ENCODE measurements around the gene EPHB3. TPM values are rescaled to one million over a fixed set of nuclear protein-coding genes. Genes with fewer than 3 reads are reported as not detected.

The EPHB3 gene
- total and polyA plus RNA-seq, 10 of the 15 experiments (the other 5 are each of a cell fraction or from before 2014, with no cell fraction given): 0.09 TPM; not detected in 9

- TF ChIP-seq, protein P1, sequence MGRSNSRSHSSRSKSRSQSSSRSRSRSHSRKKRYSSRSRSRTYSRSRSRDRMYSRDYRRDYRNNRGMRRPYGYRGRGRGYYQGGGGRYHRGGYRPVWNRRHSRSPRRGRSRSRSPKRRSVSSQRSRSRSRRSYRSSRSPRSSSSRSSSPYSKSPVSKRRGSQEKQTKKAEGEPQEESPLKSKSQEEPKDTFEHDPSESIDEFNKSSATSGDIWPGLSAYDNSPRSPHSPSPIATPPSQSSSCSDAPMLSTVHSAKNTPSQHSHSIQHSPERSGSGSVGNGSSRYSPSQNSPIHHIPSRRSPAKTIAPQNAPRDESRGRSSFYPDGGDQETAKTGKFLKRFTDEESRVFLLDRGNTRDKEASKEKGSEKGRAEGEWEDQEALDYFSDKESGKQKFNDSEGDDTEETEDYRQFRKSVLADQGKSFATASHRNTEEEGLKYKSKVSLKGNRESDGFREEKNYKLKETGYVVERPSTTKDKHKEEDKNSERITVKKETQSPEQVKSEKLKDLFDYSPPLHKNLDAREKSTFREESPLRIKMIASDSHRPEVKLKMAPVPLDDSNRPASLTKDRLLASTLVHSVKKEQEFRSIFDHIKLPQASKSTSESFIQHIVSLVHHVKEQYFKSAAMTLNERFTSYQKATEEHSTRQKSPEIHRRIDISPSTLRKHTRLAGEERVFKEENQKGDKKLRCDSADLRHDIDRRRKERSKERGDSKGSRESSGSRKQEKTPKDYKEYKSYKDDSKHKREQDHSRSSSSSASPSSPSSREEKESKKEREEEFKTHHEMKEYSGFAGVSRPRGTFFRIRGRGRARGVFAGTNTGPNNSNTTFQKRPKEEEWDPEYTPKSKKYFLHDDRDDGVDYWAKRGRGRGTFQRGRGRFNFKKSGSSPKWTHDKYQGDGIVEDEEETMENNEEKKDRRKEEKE (IDR thresholded peaks at IDR 0.05): no peak
Observed at GRCh38 chr3:184596886-184597575, 35.4 kb downstream of the EPHB3 start (continued).

DNA sequence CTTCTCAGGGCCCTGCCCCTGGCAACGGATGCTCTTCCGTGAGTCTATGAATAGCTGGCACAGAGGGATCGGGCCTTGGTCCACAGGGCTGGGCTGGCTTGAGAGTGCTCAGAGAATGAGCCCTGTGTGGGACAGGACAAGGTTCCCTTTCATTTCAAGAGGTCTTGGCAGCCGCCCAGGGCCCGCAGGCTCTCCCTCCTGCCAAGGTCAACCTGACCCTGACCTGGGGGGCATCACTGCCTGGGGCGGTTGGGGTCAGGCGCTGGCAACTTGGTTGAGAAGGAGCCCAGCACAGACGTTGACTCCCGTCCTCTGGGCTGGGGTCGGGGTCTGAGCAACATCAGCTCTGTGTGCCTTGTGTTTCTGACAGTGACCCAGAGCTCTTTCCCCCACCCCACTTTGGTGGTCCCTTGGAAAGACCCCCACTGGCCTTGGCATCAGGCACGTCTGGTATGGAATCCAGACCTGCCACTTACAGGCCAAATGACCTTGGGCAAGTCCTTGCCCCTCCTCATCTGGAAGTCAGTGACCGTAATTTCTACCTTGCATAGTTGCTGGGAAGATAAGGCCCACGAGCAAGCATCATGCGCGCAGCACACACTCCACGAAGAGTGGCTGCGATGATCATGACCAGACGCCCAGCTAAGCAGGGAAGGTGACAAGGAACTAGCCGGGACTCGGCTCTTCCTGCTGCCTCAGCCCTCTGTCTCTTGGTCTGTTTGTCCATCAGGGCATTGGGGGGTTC is 36.4 kb downstream of the EPHB3 start:
- no peak overlapping the region for H2AFZ ChIP-seq (ENCODE audit: control insufficient read depth, low read depth, low read length)
- ChIA-PET RAD21 (ENCODE audit: unreplicated experiment) (no interaction called here), POLR2A (no interaction called here), SMC1A (ENCODE audit: uncharacterized antibody, unreplicated experiment) (no interaction called here), CTCF (no interaction called here)
- DNase-seq (ENCODE audit: low read depth, low spot score): no peak
- H3K36me3 ChIP-seq (ENCODE audit: control insufficient read depth in 2 of 2, insufficient read depth in 2 of 2, low read length in 1 of 2): no peaks in the 10 kb centered on the region
- H3K4me3 ChIP-seq: no peak overlapping the region
- H3K4me1 ChIP-seq (ENCODE audit: control insufficient read depth, insufficient read depth, low read length): no peaks in the 10 kb centered on the region
- H3K27ac ChIP-seq (ENCODE audit: control insufficient read depth, insufficient read depth): no peak overlapping the region
- no peaks in the 10 kb centered on the region for H4K20me1 ChIP-seq (ENCODE audit: control insufficient read depth, insufficient read depth)
- BruUV-seq (replicated peaks): no TSS peak
- H3K27me3 ChIP-seq (replicated peaks in 1 of 2; ENCODE audit: control insufficient read depth in 2 of 2, insufficient read depth in 2 of 2, low read length in 1 of 2): peaks cover 4 to 10% of the 10 kb centered on the region in 2 experiments
- H3K79me2 ChIP-seq (ENCODE audit: control insufficient read depth, insufficient read depth, low read length): no peaks in the 10 kb centered on the region
- no peak overlapping the region for H3K9ac ChIP-seq (ENCODE audit: control insufficient read depth, insufficient read depth, low read length)
- WGBS (ENCODE audit: insufficient coverage, insufficient replicate concordance, low lambda C conversion rate, missing lambda C conversion rate): 55% methylated on average over 20 of the region's 20 CpGs
- intact Hi-C loops (cut with micrococcal nuclease; ENCODE audit: unreplicated experiment) (no loop called here), in situ Hi-C loops (cut with MboI) (no loop called here)
- no peak for ATAC-seq
- H3K9me3 ChIP-seq (replicated peaks; ENCODE audit: control insufficient read depth, insufficient read depth, low read length): no peaks in the 10 kb centered on the region
- no peak for FAIRE-seq
- no peak overlapping the region for H3K4me2 ChIP-seq (ENCODE audit: control insufficient read depth, insufficient read depth)
- TF ChIP-seq FOXM1 (IDR thresholded peaks at IDR 0.05; ENCODE audit: low read depth, low read length) (no peak), RAD51 (IDR thresholded peaks at IDR 0.05) (no peak), RAD21 (IDR thresholded peaks at IDR 0.05; ENCODE audit: insufficient read depth, low read depth, low read length) (no peak), ELK1 (IDR thresholded peaks at IDR 0.05; ENCODE audit: low read depth, low read length) (no peak), RBBP5 (conservative IDR thresholded peaks at IDR 0.05) (no peak), SP1 (IDR thresholded peaks at IDR 0.05; ENCODE audit: low read depth, low read length) (no peak), ZZZ3 (IDR thresholded peaks at IDR 0.05; ENCODE audit: control insufficient read depth, insufficient read length, low read depth) (no peak), SMAD5 (IDR thresholded peaks at IDR 0.05; ENCODE audit: low read depth) (no peak), IRF4 (IDR thresholded peaks at IDR 0.05; ENCODE audit: low read depth, low read length) (no peak), POU2F2 (IDR thresholded peaks at IDR 0.05; ENCODE audit: borderline replicate concordance, low read depth, low read length) (no peak), ZNF622 (IDR thresholded peaks at IDR 0.05) (no peak)
- TF ChIP-seq, protein P2, sequence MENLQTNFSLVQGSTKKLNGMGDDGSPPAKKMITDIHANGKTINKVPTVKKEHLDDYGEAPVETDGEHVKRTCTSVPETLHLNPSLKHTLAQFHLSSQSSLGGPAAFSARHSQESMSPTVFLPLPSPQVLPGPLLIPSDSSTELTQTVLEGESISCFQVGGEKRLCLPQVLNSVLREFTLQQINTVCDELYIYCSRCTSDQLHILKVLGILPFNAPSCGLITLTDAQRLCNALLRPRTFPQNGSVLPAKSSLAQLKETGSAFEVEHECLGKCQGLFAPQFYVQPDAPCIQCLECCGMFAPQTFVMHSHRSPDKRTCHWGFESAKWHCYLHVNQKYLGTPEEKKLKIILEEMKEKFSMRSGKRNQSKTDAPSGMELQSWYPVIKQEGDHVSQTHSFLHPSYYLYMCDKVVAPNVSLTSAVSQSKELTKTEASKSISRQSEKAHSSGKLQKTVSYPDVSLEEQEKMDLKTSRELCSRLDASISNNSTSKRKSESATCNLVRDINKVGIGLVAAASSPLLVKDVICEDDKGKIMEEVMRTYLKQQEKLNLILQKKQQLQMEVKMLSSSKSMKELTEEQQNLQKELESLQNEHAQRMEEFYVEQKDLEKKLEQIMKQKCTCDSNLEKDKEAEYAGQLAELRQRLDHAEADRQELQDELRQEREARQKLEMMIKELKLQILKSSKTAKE (IDR thresholded peaks at IDR 0.05; ENCODE audit: low read depth, poor library complexity, severe bottlenecking): no peak
- TF ChIP-seq, protein P3, sequence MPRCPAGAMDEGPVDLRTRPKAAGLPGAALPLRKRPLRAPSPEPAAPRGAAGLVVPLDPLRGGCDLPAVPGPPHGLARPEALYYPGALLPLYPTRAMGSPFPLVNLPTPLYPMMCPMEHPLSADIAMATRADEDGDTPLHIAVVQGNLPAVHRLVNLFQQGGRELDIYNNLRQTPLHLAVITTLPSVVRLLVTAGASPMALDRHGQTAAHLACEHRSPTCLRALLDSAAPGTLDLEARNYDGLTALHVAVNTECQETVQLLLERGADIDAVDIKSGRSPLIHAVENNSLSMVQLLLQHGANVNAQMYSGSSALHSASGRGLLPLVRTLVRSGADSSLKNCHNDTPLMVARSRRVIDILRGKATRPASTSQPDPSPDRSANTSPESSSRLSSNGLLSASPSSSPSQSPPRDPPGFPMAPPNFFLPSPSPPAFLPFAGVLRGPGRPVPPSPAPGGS (IDR thresholded peaks at IDR 0.05; ENCODE audit: borderline replicate concordance, insufficient read depth, low read depth, low read length, poor library complexity, severe bottlenecking): no peak

Data from GM12878 (cell line).